M059J (cell line): ENCODE data around the gene PRELID2. TPM values are rescaled to one million over a fixed set of nuclear protein-coding genes. Genes with fewer than 3 reads are reported as not detected.
"Not testable (repeated sequence)": the region's sequence is repeated elsewhere in the genome, so short reads cannot be mapped to it uniquely, and the experiment has no call there.

Experiments used
- DNase-seq: peaks from one replicate; pipeline ENCODE4 v3.0.0-alpha.2; 2012; ENCODE audit warnings: low read depth
- total RNA-seq: library from RNA; depleted of rRNA; stranded (reverse); fragments of >200 nt; shearing (Covaris generic); gene quantifications from 2 replicates; pipeline ENCODE4 v1.2.3, GENCODE V29; 2014

PRELID2 gene
- total RNA-seq, 1 experiment from 2014 or later, result 15.5 TPM

GRCh38 chr5:145840458-145841132 lies 5.5 kb upstream of the PRELID2 start:
- DNase-seq, result no peak

- DNase-seq, result no peak
Measured at GRCh38 chr5:145838276-145838675, 3.1 kb upstream of the PRELID2 start.

- DNase-seq, result not testable (repeated sequence)
Measured at GRCh38 chr5:145836241-145836640, 1.1 kb upstream of the PRELID2 start.

GRCh38 chr5:145835848-145836239 lies 702 bp upstream of the PRELID2 start:
- no peak for DNase-seq

GRCh38 chr5:145834554-145834916 lies 607 bp downstream of the PRELID2 start:
- no peak for DNase-seq

- no peak for DNase-seq
Measured at GRCh38 chr5:145833631-145834200, 1.4 kb downstream of the PRELID2 start.

GRCh38 chr5:145830594-145830993 lies 4.5 kb downstream of the PRELID2 start:
- no peak for DNase-seq

- DNase-seq, result peak; percentile 10
Measured at GRCh38 chr5:145829708-145830361, 5.3 kb downstream of the PRELID2 start.

- DNase-seq, result no peak
Measured at GRCh38 chr5:145826895-145827674, 8.1 kb downstream of the PRELID2 start.

- DNase-seq, result peak; percentile 57
Measured at GRCh38 chr5:145825751-145826180, 9.4 kb downstream of the PRELID2 start.

GRCh38 chr5:145824040-145824439 lies 11.1 kb downstream of the PRELID2 start:
- DNase-seq, result no peak

- DNase-seq, result no peak
Measured at GRCh38 chr5:145818604-145819003, 16.5 kb downstream of the PRELID2 start.

GRCh38 chr5:145812877-145813276 lies 22.3 kb downstream of the PRELID2 start:
- DNase-seq, result no peak

- peak; percentile 46 for DNase-seq
Measured at GRCh38 chr5:145811834-145812625, 23.1 kb downstream of the PRELID2 start.

- DNase-seq, result no peak
Measured at GRCh38 chr5:145806923-145807322, 28.2 kb downstream of the PRELID2 start.

GRCh38 chr5:145805819-145806218 lies 29.3 kb downstream of the PRELID2 start:
- no peak for DNase-seq

- no peak for DNase-seq
Measured at GRCh38 chr5:145804701-145805100, 30.4 kb downstream of the PRELID2 start.

GRCh38 chr5:145803112-145804004 lies 31.8 kb downstream of the PRELID2 start:
- DNase-seq, result no peak

- DNase-seq, result no peak
Measured at GRCh38 chr5:145801195-145801594, 33.9 kb downstream of the PRELID2 start.

- no peak for DNase-seq
Measured at GRCh38 chr5:145800181-145800580, 35.0 kb downstream of the PRELID2 start.

GRCh38 chr5:145798503-145798902 lies 36.6 kb downstream of the PRELID2 start:
- DNase-seq, result not testable (repeated sequence)
